RWPE1 (cell line): Measurements from ENCODE around the gene HNRNPUL1.

Source experiments
- CTCF ChIA-PET: fragments of 350-600 bp; sonication (Branson Sonifier 250); formaldehyde crosslinking; extraction: SDS; loops from one replicate; lab custom pipeline; 2021; lab: Yijun Ruan, JAX
- POLR2A ChIA-PET: fragments of 400-600 bp; formaldehyde crosslinking; extraction: SDS; loops from one replicate; lab custom pipeline; 2020; ENCODE audit warnings: antibody characterized with exemption; ENCODE audit not compliant: low non-redundant PET; lab: Yijun Ruan, JAX
- DNase-seq: peaks from one replicate; pipeline ENCODE4 v3.0.0; 2012; ENCODE audit warnings: low spot score
- H3K27ac ChIP-seq: fragments of 450-650 bp; 2 replicates; pipeline ENCODE4 v1.5.1; 2017
- CTCF ChIP-seq: fragments of 450-650 bp; conservative IDR thresholded peaks from 2 replicates; pipeline ENCODE4 v1.5.1; 2017; ENCODE audit warnings: low read depth, mild to moderate bottlenecking

Gene HNRNPUL1

GRCh38 chr19:41352609-41353465 lies 88.7 kb downstream of the HNRNPUL1 start:
- peak; percentile 72 for DNase-seq
- TF ChIP-seq CTCF: peak; percentile 80
- ChIA-PET CTCF (interaction anchor here (1.8 to 2.3 kb wide), 2 partner anchors 44 to 149 kb away, joined by 6 to 10 read pairs; partner anchors contain the start of gene CCDC97), POLR2A (interaction anchor here (1.6 kb wide), 1 partner anchor 11 kb away, joined by 9 read pairs; the partner anchor contains the start of gene B9D2)
- peak overlapping the region; percentile 84 for H3K27ac ChIP-seq

GRCh38 chr19:41353466-41354342 lies 89.5 kb downstream of the HNRNPUL1 start, which contains the start of gene TGFB1:
Gene TGFB1 (minus strand): TSS chr19:41353922. CDS start chr19:41353044, 878 bp downstream.
- ChIA-PET CTCF (interaction anchor here (2.3 kb wide), 1 partner anchor 150 kb away, joined by 6 read pairs; no protein-coding TSS in a partner anchor), POLR2A (no interaction called here)
- peak; percentile 88 for DNase-seq
- peak within 1 kb of the TSS; percentile 84 for H3K27ac ChIP-seq
- peak; percentile 88 for TF ChIP-seq CTCF

- DNase-seq: no peak
- ChIA-PET CTCF (interaction anchor here (0.6 to 1.5 kb wide), 3 partner anchors 26 to 196 kb away, joined by 3 to 5 read pairs (median 4); no protein-coding TSS in a partner anchor), POLR2A (interaction anchor here (1.4 kb wide), 1 partner anchor 10 kb away, joined by 4 read pairs; no protein-coding TSS in a partner anchor)
- TF ChIP-seq CTCF: peak; percentile 58
- H3K27ac ChIP-seq: peak overlapping the region; percentile 84
These were observed 90.3 kb downstream of the HNRNPUL1 start for GRCh38 chr19:41354343-41354953.

GRCh38 chr19:41355035-41355434 lies 90.9 kb downstream of the HNRNPUL1 start:
- POLR2A ChIA-PET: interaction anchor here (1.4 kb wide), 1 partner anchor 9 kb away, joined by 4 read pairs; no protein-coding TSS in a partner anchor
- CTCF ChIA-PET: interaction anchor here (0.6 to 1.5 kb wide), 5 partner anchors 12 to 197 kb away, joined by 3 to 5 read pairs (median 3); partner anchors contain the start of gene DMAC2
- H3K27ac ChIP-seq: peak overlapping the region; percentile 84
- no peak for DNase-seq
- no peak for TF ChIP-seq CTCF

GRCh38 chr19:41355802-41356201 lies 91.6 kb downstream of the HNRNPUL1 start:
- DNase-seq: no peak
- POLR2A ChIA-PET: interaction anchor here (0.5 to 1.4 kb wide), 2 partner anchors 9 to 364 kb away, joined by 3 to 4 read pairs; no protein-coding TSS in a partner anchor
- CTCF ChIA-PET: interaction anchor here (0.6 to 1.5 kb wide), 4 partner anchors 10 to 84 kb away, joined by 3 to 5 read pairs (median 4); partner anchors contain the start of gene DMAC2
- TF ChIP-seq CTCF: no peak
- peak overlapping the region; percentile 84 for H3K27ac ChIP-seq
